Stimulated activated naive CD4-positive, alpha-beta T cell (primary cell): ENCODE results near the gene LRRK1.

Experiments used
- DNase-seq, 6 experiments: peaks; one replicate each; lab custom pipeline; 2025; lab: John Stamatoyannopoulos, UW

The LRRK1 gene

GRCh38 chr15:101056366-101057334 lies 137.5 kb downstream of the LRRK1 start:
- no peak for DNase-seq

GRCh38 chr15:101057841-101058407 lies 138.8 kb downstream of the LRRK1 start:
- DNase-seq, result no peak

GRCh38 chr15:101058735-101059134 lies 139.6 kb downstream of the LRRK1 start:
- DNase-seq, result no peak

- no peak for DNase-seq
Measured at GRCh38 chr15:101059381-101060341, 140.5 kb downstream of the LRRK1 start.

GRCh38 chr15:101060576-101061551 lies 141.7 kb downstream of the LRRK1 start:
- DNase-seq, result no peak

GRCh38 chr15:101062063-101062462 lies 142.9 kb downstream of the LRRK1 start:
- no peak for DNase-seq

GRCh38 chr15:101062471-101063171 lies 143.5 kb downstream of the LRRK1 start:
- no peak for DNase-seq

- DNase-seq, result no peak
Measured at GRCh38 chr15:101063212-101063611, 144.1 kb downstream of the LRRK1 start.

GRCh38 chr15:101063891-101064794 lies 145.0 kb downstream of the LRRK1 start:
- DNase-seq, result no peak

GRCh38 chr15:101064795-101065569 lies 145.8 kb downstream of the LRRK1 start:
- DNase-seq, result no peak

- no peak for DNase-seq
Measured at GRCh38 chr15:101065570-101066221, 146.5 kb downstream of the LRRK1 start.

GRCh38 chr15:101066501-101067408 lies 147.6 kb downstream of the LRRK1 start:
- no peak for DNase-seq

- DNase-seq, result no peak
Measured at GRCh38 chr15:101067660-101068522, 148.7 kb downstream of the LRRK1 start.

- DNase-seq, result no peak
Measured at GRCh38 chr15:101068523-101068960, 149.4 kb downstream of the LRRK1 start.

- no peak for DNase-seq
Measured at GRCh38 chr15:101068961-101069653, 149.9 kb downstream of the LRRK1 start.
